HG03342 (cell line): ENCODE results near the gene MAU2.
A peak's percentile ranks its signal among the peaks of the same experiment; 100 is the strongest.
"Not testable (repeated sequence)": the region's sequence is repeated elsewhere in the genome, so short reads cannot be mapped to it uniquely, and the experiment has no call there.

Experiments
- ATAC-seq: cut with Tn5 transposase; IDR thresholded peaks from one replicate; pipeline ENCODE4 v1.9.1; 2021; ENCODE audit warnings: mild to moderate bottlenecking, moderate library complexity; ENCODE audit not compliant: unreplicated experiment

Gene MAU2

DNA sequence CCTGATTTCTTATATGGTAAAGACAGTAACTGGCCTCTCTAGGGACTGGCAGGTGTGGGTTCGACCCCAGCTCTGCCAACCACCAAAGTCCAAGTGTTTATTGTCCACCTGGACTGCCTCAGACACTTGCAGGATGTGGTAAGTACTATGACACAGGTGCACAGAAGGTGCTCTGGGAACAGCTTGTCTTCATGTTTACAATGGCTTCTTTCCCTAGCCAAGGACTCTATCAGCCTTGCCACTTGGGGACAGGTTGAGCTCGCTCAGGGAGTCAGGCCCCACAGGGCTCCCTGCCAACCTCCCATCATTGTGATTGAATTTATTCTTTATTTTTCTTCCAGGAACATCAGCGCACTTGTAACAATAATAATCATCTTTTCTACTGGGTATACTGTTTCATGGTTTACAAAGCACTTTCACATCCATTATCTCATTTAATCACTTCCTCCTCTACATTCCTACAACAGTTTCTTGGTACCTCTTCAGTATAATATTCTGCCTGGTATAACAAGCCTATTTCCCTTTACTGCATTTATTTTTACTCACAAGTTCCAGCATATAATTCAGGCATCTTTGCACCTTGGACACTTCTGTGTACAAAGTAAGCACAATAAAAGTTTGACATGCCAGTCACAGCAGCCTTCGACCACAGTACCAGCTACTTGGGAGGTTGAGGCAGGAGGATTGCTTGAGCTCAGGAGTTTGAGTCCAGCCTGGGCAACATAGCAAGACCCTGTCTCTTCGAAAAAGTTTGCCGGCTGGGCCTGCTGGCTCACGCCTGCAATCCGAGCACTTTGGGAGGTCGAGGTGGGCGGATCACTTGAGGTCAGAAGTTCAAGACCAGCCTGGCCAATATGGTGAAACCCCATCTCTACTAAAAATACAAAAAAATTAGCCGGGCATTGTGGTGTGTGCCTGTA is 60.6 kb downstream of the MAU2 start:
- ATAC-seq, result no peak

DNA sequence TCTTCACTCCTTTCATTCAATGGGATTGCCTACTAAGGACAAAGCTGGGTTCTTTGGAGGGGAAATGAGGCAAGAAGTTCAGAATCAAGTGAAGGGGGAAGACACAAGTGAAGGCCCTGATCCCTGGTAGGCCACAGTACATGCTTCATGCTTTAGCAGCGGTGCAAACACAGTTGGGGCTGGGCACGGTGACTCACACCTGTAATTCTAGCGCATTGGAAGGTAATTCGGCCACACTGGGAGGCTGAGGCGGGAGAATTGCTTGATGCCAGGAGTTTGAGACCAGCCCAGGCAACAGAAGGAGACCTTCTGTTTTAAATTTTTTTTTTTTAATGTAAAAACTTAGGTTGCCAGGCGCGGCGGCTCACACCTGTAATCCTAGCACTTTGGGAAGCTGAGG is 61.5 kb downstream of the MAU2 start:
- no peak for ATAC-seq

GRCh38 chr19:19384486-19384885 is 63.9 kb downstream of the MAU2 start:
- ATAC-seq, result no peak

GRCh38 chr19:19385131-19385895 is 64.7 kb downstream of the MAU2 start:
- ATAC-seq, result peak; percentile 87

- peak; percentile 25 for ATAC-seq
Observed at GRCh38 chr19:19385896-19386869, 65.6 kb downstream of the MAU2 start.

DNA sequence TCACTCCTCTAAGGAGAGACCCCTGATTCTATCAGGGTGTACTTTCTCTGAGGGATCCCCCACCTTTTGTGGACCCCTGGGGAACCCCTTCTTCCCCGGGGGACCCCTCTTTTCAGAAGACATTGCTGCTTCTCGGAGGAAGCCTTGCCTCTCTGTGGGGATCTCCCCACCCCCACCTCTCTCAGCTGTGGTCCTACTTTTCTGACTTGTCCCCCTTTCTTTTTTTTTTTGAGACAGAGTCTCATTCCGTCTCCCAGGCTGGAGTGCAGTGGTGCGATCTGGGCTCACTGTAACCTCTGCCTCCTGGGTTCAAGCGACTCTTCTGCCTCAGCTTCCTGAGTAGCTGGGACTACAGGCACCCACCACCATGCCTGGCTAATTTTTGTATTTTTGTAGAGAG is 66.5 kb downstream of the MAU2 start:
- no peak for ATAC-seq

DNA sequence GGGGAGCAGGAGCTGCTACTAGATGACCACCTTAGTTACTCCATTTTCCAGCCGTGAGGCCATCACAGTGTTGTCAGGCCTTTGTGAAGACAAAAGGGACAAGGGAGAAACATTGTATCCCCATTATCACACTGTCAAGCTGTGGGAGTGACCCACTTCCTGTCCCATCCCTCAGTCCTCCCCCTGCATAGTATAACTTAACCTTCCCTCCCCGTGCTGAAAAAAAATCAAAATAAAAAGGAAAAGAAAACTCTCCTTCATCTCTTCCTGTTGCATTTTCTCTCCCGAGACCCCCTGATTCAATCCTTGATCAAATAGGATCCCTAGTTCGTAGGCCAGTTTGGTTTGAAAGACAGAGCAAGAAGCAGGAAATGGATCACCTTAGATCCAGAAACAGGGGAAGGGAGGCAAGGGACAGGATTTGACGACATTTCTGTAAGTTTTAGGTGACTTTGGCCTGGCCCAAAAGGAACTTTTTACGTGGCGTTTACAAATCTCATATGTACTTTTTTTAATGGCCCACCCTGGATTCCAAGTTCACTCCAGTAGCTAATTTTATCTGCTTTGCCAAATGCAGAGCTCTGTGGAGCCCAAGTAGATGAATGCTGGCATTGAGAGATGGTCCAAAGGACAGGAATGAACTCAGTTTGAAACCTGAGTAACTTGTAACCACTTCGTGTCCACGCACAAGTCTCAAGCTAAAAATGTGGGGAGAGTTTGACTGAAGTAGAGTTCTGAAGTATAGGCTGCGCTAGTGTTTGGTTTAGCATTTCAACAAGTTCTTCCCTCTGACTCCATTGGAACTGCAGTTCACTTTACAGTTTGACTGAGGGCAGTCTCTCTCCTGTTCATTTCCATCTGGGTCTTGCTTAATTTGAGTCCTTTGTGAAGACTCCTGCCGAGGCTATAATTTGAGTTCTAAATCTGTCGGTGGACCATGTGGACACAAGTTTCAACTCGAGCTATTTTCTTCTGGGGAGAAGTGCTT is 68.2 kb downstream of the MAU2 start:
- no peak for ATAC-seq

DNA sequence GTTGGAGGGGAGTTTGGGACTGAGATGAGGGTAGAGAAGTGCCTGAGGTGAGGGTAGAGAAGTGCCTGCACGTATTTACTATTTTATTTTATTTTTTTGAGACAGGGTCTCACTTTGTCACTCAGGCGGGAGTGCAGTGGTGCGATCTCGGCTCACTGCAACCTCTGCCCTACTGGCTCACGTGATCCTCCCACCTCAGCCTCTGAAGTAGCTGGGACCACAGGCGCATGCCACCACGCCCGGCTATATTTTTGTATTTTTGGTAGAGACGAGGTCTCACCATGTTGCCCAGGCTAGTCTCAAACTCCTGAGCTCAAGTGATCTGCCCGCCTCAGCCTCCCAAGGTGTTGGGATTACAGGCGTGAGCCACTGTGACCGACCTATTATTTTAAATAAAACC is 69.1 kb downstream of the MAU2 start:
- not testable (repeated sequence) for ATAC-seq

DNA sequence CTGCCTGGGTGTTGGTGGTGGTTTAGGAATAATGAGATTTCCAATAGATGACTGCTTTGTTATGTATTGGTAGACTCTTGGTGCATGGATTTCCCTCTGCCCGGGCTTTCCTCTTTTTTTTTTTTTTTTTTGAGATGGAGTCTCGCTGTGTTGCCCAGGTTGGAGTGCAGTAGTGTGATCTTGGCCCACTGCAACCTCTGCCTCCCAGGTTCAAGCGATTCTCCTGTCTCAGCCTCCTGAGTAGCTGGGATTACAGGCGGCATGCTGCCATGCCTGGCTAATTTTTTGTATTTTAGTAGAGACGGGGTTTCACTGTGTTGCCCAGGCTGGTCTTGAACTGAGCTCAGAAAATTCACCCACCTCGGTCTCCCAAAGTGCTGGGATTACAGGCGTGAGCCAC is 73.7 kb downstream of the MAU2 start:
- ATAC-seq, result not testable (repeated sequence)

DNA sequence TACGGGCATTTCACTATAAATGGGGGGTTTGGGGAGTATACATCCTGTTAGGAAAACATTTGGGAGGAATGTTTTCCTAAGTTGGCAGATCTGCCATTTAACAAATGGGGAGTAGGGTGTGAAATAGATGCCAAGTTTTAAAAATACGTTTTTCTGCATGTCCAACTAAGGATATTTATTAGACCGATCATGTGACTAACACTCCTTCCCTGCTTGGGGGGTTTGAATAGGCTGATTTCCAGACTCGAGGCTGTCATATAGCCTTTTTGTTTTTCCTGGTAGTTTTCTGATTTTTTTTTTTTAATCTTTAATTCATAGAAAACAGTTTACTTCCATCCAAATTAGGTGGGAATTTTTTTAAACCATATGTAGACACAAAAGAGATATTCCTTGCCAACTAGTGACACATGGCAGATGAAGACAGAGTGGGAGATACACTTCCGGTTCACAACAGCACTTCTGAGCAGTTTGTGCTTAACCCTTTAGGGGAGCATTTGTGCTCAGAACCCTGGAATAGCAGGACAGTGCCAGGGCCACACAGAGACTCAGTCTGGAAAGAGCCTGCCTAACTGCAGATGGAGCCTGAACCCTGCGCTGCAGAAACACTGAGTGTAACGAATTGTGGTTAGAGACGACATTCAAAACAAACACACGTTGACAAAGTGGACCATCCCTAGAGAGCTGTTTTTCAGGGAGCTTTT is 79.3 kb downstream of the MAU2 start:
- no peak for ATAC-seq

DNA sequence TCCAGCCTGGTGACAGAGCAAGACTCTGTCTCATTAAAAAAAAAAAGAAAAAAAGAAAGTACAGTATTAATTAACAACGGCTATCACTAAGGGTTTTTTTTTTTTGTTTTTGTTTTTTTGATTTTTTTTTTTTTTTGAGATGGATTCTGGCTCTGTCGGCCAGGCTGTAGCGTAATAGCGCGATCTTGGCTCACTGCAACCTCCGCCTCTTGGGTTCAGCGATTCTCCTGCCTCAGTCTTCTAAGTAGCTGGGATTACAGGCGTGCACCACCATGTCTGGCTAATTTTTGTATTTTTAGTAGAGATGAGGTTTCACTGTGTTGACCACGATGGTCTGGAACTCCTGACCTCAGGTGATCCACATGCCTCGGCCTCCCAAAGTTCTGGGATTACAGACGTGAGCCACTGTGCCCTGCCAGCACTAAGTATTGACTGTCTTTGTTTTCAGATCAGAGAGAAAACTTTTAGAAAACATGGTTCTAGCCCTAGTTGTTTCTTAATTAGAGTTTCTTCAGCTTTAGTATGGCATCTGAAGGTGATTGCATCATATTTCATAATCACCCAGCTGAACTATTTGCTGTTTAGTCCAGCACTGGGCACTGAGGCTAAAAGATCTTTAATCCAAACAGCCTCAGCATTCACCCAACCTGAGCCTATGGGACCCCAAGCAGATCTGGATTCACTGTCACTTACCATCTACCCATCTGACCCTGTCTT is 82.2 kb downstream of the MAU2 start:
- ATAC-seq, result no peak

DNA sequence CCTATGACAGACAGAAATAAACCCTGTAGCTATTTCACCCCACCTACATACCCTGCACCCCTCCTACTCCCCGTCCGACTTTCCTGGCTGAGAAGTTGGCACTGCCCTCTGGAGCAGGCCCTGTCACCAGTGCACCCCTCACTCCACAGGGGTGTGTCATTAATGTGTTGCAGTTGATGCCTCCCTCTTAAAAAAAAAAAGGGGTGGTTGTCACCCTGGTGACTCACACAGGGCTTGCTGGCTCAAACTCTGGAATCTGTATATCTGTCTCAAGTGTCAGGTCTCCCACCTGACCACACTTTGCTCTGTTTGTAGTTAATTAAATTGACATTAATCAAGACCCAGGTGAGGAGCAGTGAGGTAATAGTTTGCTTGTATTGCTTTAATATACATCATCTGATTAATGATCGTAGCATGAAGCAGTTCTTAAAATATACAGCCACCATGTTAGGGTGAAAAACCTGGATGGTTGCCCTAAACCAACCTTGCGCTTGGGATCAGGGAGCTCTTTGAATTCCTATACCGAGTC is 82.8 kb downstream of the MAU2 start:
- ATAC-seq, result no peak

DNA sequence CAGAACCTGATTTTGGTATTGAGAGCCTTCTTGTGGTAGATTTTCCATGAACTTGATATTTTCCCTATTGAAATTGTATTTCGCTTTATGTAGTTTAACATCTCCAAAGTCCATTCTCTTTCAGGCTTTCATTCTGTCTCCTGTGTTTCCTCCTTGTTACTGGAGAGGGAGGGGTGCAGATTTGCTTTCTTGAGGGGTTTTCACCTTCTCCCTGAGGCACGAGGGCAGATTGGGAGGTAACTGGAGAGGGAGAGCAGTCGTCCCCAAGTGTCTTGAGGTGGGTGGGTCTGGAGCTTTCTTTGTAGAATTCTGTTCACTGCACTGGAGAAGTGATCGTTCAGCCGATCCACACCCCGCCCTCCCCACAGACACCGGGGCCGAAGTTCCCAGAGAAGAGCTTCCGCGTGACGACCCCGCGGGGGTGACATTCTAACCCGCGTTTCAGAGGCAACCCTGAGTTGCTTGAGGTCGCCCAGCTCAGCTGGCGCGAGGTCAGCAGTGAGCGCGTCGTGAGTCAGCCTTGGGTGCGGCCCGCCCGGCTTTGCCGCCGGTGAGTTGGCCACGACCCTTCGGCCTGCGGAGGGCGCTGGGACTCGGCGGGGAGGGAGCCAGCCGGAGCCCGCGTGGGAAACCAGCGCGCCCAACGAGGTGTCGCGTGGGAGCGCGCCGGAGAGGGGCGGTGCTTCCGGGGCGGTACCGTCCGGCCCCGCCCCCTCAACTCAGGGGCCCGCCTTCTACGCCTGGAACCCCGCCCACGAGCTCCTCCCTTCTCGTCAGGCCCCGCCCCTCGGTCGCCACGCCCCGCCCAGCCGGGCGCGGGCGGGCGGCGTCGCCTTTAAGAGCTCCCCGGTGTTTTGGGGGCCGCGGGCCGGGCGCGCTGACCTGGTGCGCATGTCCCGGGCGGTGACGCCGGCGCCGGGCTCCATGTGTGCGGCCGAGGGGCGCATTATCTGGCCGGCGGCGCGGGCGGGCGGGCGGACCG is 84.5 kb downstream of the MAU2 start, which contains the start of gene GATAD2A:
GATAD2A (plus strand) TSS at position 797 of the 982 bp plus-strand sequence. CDS start 59,671 bp downstream, outside the sequence.
- peak; percentile 71 for ATAC-seq

DNA sequence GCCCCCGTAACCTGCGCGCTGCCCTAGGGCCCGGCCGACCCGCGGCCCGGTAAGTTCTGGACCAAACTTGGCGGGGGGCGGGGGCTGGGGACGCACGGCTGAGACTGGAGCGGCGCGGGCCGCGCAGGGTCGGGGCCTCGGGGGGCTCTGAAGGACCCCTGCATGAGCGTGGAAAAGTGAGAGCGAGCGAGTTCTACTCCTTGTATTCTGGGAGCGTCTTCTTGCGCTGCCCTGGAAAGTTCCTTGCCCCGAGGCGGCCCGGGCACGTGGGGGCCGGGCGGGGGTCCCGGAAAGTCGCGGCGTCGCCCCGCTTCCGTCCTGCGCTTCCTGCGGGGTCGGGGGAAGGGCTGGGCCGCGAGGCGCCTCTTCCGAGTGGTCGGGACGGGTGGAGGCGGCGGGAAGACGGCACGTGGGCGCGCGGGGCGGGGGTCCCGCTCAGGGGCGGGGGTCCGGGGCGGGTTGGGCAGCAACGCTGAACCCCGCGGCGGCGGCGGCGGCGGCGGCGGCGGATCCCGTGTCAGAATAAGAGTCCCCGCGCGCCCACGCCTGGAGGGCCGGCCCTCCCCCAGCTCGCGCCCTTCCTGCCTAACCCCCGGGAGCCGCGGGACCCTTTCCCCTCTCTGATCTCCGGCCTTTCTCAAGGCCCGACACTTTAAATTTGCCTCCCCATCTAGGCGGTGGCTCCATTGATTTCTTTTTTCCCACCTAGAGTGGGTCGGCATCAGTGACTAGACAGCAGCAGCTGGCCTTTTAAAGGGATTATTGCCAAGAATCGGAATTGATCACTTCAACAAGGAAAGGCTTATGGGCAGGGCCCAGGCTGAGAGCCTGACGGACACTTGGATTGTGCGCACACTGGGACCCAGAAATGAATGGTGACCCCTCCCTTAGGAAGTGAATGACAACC is 85.6 kb downstream of the MAU2 start:
- ATAC-seq, result peak; percentile 26

DNA sequence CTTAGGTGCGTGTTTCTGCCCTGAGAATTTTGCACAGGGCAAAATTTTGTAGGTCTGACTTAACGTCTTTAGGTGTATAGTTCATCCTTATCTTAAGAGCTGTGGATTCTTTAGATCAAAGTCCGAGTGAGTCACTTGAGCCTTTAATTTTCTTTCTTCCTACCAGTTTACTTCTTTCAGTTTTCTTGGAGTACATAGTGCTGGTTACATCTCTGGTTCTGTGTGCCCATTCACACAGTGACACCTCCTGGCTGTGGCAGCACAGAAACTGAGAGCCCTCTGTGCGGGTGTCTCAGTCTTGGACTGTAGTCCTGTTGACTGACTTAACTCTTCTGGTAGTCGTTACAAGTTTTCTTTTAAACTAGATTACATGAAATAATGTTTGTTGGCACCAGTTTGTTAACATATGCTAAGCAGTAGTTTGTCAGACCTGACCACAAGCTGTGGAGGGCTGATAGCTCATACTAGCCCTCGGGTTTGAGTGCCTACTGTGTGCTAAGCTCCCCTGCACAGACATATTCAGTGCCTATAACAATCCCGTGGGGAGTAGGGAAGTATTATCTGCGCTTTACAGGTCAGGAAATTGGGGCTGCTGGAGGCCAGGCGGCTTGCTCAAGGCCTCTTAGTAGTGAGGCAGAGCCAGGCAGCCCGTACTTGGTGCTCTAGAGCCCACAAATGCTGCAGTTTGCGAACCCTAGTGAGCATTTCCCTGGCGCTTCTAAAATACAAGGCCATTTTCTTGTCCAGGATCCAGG is 86.4 kb downstream of the MAU2 start:
- ATAC-seq, result no peak
